Omental fat pad (tissue), 4 donors: Measurements from ENCODE around the gene ARHGAP27. TPM values are rescaled to one million over a fixed set of nuclear protein-coding genes. Genes with fewer than 3 reads are reported as not detected.

Experiments used
- ATAC-seq: fragments of 150-250 bp; one replicate; pipeline ENCODE4 v1.9.1; 2016; ENCODE audit warnings: mild to moderate bottlenecking, moderate library complexity; ENCODE audit not compliant: low FRiP score
- DNase-seq: peaks from one replicate; pipeline ENCODE4 v3.0.0-alpha.2; 2019; ENCODE audit warnings: low spot score
- total RNA-seq, 4 donors: library from RNA; depleted of rRNA; stranded (reverse); fragments of >200 nt; gene quantifications; one replicate each; pipeline ENCODE4 v1.1.0, GENCODE V29; 2016
- TF ChIP-seq, protein P1 (sequence below), 3 donors: fragments of 450-650 bp; IDR thresholded peaks; one replicate each; pipeline ENCODE4 v1.5.1; 2016 to 2017; ENCODE audit warnings: antibody characterized with exemption in 3 of 3, mild to moderate bottlenecking in 3 of 3, moderate library complexity in 2 of 3

Gene ARHGAP27
- total RNA-seq, 4 donors from 2014 or later = 13.4 to 52.5 (median 23.7) TPM

- TF ChIP-seq, protein P1, sequence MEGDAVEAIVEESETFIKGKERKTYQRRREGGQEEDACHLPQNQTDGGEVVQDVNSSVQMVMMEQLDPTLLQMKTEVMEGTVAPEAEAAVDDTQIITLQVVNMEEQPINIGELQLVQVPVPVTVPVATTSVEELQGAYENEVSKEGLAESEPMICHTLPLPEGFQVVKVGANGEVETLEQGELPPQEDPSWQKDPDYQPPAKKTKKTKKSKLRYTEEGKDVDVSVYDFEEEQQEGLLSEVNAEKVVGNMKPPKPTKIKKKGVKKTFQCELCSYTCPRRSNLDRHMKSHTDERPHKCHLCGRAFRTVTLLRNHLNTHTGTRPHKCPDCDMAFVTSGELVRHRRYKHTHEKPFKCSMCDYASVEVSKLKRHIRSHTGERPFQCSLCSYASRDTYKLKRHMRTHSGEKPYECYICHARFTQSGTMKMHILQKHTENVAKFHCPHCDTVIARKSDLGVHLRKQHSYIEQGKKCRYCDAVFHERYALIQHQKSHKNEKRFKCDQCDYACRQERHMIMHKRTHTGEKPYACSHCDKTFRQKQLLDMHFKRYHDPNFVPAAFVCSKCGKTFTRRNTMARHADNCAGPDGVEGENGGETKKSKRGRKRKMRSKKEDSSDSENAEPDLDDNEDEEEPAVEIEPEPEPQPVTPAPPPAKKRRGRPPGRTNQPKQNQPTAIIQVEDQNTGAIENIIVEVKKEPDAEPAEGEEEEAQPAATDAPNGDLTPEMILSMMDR (IDR thresholded peaks at IDR 0.05) = no peak
- DNase-seq (no peak), ATAC-seq (peak; percentile 48)
These were observed 7.3 kb downstream of the ARHGAP27 start for GRCh38 chr17:45425125-45425983.

DNA sequence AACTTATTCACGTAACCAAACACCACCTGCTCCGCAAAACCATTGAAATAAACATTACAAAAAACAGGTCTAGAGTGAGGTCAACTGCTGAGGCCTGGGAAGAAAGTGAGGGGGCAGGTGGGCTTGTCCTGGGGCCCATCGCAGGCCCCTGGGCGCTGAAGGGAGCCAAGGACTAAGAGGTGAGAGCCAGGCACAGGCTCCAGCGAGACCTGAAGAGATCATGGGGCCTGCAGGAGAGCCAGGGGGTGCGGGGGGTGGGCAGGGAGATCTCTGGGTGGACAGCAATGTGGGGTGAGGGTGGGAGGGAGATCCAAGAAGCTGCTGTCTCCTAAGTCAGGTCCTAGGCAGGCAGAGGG is 7.9 kb downstream of the ARHGAP27 start:
- ATAC-seq (no peak), DNase-seq (no peak)
- TF ChIP-seq, protein P1 (IDR thresholded peaks at IDR 0.05) = no peak

GRCh38 chr17:45423975-45424335 is 8.7 kb downstream of the ARHGAP27 start:
- TF ChIP-seq, protein P1 (IDR thresholded peaks at IDR 0.05) = no peak
- ATAC-seq (no peak), DNase-seq (no peak)

GRCh38 chr17:45423304-45423974 is 9.2 kb downstream of the ARHGAP27 start:
- no peak for ATAC-seq
- TF ChIP-seq, protein P1 (IDR thresholded peaks at IDR 0.05) = no peak
- DNase-seq = no peak

DNA sequence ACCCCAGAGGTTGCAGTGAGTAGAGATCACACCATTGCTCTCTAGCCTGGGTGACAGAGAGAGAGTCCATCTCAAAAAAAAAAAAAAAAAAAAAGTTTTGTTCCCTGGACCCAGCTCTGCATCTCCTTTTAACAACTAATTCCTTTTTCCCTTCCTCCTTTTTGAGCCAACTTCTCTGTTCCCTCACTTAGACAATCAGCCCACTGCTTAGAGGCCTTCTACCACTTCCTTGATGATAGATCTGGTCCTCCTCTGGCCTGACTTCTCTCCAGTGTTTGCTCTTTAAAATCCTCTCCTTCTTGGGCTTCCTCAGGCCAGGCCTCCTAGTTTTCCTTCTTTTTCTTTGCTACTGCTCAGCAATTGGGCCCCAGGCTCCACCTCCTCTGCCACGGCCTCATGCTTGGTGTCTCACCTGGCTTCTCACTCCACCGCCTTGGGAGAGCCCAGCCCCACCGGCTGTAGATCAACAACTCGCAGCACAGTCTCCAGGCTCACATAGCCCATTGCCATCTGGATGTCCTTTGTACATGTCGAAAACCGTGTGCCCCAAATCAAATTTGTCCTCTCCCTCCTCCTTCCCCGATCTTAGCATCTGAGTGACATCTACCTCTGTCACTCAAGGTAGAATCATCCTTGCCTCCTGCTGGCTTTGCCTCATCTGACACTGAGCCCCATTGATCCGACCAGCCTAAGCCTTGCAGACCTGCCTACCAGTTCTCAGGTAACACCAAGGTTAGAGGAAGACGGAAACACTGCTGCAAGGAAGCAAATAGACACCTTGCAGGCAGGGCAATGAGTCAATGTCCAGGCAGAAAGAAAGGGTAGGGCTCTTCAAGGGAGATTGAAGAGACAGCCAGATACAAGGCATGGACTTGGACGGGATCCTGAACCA is 17.4 kb downstream of the ARHGAP27 start:
- no peak for ATAC-seq
- DNase-seq = no peak
- TF ChIP-seq, protein P1 (IDR thresholded peaks at IDR 0.05) = no peak

GRCh38 chr17:45413498-45413923 is 19.2 kb downstream of the ARHGAP27 start:
- ATAC-seq = no peak
- TF ChIP-seq, protein P1 (IDR thresholded peaks at IDR 0.05) = no peak
- DNase-seq = no peak
